Activated naive CD4-positive, alpha-beta T cell treated with Interleukin-2 at 50 U/mL for 16 hours (primary cell): ENCODE data around the gene OLIG3.

ENCODE experiments used
- DNase-seq: peaks from one replicate; pipeline ENCODE4 v3.0.0-alpha.2; 2020

Gene OLIG3

GRCh38 chr6:137495703-137496336 lies 1.6 kb upstream of the OLIG3 start:
- no peak for DNase-seq

DNA sequence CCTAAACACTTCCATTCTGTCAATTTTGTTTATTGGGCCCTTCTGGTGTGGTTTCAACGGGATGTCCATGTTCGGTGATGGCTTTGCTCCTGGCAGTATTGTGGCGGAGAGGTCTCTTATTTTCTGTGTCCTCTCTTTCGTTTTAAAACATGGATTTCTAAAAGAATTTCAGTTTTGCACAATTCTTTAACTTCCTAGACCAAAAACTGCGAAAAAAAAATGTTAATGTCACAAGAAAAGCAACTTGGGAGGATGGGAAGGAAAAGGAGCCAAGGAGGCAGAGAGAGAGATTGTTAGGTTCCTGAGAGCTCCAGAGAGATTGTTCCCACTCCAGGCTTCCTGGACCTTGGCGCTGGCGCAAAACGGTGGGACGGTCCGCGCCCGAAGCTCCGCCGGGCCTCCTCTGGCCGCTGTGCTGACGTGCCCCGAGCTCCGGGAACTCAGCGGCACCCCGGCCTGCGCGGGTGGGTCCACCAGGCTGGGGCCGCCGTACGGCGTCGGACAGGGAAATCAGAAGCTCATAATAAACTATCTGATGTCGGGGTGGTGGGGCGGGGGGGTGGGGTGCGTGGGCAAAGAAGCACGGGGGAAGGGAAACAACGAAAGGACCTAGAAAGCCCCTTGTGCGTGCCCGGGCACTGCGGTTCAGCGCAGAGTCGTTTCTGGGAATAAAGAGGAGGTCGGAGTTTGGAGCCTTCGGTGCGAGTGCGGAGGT lies 951 bp upstream of the OLIG3 start:
- no peak for DNase-seq

GRCh38 chr6:137493218-137494038 lies 766 bp downstream of the OLIG3 start:
- peak; percentile 11 for DNase-seq

DNA sequence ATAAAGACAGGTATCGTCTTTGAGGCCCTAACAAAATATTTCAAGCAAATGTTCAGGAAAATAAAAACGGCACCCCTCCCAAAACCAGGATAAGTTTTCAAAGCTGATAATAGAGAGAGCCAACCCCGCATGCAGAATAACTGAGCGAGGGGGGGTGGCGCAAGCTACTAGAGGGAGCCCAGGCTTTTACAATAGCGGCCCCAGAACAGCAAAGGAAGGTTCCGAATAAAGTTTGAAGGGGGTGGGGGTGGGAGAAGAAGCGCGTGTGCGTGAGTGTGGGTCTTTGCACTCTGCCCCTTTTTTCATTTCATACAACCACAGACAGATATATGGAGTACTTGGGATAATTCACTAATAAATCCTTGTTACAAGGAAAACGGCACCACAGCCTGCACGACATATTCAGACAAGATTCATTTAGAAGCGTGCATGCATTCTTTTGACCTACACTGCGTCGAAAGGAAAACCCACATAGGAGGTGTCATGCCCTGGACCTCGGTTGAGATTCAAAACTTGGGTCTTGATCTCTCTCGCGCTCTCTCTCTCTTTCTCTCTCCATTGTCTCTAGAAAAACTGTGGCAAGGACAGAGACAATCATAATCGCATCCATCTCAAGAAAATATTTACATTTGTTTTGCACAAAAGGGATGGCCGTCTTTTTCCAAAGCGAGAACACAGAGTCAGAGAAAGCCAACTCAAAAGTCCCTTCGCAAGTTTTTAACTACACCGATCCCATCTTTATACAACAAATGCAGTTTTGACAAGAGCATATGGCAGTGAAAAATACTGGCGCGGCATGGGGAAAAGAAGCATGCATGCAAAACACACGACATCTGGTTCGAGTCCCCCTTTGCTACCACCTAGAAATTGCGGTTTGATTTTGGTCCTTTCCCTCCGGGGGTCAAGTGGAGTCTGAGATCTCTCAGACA lies 1.6 kb downstream of the OLIG3 start:
- DNase-seq: no peak

DNA sequence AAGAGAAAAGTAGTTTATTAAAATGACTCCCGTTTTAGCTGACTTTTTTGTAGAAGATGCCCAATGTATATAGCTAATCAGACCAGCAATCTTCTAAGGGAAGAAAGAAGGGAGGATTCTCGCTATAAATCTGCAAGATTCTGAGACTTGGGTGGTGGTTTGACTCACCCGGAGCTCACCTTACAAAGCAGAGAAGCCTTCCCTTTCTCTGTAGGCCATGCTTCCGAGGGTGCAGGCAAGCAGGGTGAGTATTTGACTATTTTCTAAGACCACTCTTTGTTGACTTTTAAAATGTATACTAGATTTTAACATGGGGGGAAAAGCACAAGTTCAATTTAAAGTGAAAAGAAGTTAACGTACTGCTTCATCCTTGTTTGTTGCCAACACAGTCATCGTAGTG lies 2.7 kb downstream of the OLIG3 start:
- no peak for DNase-seq

DNA sequence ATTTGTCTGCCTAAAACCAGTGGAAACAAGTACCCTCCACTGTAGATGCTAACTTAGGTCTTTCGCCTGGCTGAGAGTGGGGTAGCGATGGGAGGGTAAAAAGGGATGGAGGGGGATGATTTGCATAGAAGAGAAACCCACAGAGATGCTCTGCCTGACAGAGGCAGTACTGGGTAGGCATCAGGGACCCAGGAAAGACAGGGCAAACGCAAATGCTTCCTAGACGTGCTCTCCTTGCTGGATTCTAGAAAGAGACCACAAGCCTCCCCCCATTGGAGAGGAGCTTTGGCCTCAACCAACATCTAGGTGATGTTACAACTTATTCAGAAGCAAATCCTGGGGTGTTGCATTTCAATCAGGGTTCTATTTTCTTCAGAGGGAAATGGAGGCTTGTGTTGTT lies 3.2 kb downstream of the OLIG3 start:
- DNase-seq: no peak

GRCh38 chr6:137490006-137490905 lies 3.9 kb downstream of the OLIG3 start:
- DNase-seq: no peak

DNA sequence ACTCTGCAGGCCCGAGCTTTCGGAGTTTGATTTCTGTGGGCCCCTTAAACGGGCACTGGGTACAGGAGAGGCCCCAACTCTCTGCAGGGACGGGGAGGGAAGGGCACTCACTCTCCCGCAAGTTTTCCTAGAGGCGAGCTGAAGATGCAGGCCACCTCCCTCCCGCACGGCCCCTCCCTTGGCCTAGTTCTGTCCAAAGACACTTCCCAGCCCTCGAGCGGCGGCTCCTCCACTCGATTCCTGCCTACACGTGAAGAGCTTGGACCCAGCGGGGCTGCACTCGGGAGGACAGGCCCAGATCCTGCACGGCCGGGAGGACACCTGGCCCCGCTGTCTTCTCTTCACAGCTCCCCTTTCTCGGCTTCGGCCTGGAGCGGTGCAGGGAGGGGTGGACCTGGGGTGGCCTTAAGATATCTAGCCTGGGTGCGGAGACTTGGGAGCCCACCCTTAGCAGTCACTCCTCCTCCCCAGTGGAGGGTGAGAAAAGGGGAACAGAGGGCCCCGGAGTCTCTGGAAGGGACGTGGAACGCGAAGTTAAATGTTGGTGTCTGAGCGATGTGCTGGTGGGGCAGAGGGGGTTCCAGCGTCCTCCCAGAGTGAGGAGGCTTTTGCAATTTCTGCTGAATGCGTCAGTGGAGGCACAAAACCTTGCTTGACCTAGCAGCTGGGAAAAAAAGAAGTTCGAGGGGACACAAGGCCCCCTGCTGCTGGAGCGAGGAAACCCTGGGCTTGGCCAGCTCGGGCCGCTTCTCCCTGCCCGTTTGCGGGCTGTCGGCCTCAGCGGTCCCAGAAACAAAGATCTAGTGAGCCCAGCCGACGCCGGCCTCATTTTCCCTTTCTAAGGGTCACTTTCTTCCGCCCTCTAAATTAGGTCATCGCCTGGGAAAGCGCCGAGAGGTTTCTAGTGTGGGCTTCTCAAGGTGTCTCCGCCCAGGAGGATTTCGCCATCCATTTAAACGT lies 4.9 kb downstream of the OLIG3 start:
- DNase-seq: no peak

GRCh38 chr6:137488150-137489045 lies 5.8 kb downstream of the OLIG3 start:
- peak; percentile 26 for DNase-seq

GRCh38 chr6:137487869-137488149 lies 6.4 kb downstream of the OLIG3 start:
- no peak for DNase-seq

DNA sequence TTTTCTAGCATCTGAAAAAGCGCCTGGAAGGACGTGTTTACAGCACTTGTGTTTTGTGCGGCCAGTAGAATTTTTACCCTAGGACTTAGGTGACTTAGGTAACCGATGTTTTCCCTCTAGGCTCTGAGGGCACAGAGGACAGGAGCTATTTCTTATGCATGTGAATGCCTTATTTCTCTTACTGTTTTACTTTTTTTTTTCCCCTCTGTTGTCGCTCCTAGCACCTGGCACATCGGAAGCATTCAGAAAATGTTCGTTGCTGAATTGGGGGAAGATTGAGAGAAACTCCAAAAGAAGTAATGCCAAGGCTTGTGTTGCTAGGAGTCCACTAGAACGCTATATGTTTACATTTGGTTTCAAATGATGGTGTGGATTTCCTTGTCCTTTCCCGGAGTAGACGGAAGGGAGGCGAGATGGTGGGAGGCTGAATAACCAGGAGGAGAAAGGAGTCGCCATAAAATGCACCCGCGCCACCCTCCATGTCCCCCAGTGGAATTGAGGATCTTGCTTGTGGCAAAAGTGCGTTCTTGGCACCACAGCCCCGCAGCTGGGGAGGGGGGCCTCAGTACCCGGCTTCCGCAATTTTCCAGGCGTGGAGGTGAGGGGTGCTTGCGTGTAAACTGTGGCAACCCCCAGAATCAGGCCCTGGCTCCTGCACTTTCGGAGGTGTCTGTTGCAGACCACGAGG lies 6.9 kb downstream of the OLIG3 start:
- no peak for DNase-seq

- DNase-seq: no peak
Measured at GRCh38 chr6:137486416-137486815, 7.8 kb downstream of the OLIG3 start.

GRCh38 chr6:137480431-137480830 lies 13.8 kb downstream of the OLIG3 start:
- no peak for DNase-seq

- no peak for DNase-seq
Measured at GRCh38 chr6:137475103-137475502, 19.1 kb downstream of the OLIG3 start.

GRCh38 chr6:137473598-137473997 lies 20.6 kb downstream of the OLIG3 start:
- DNase-seq: no peak

DNA sequence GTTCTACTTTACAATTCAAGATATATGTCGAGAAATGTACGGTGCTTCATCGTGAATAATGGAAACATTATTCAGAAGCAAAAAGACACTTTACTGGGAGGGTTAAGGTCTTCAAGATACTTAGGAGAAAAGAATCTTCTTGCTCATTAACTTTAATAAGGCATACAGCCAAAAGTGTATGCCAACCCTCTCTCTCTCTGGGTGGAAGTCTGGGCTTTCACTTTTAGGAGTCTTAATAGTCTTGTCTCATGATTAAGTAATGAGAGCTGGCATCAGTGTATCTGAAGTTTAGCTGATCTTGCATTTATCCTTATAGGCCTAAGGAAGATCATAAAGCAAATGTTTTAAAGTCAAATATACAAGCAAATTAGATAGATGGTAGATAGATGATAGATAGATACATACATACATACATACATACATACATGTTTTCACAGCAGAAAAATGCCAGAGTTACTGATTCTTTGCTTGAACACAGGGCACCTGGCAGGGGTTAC lies 21.5 kb downstream of the OLIG3 start:
- no peak for DNase-seq

DNA sequence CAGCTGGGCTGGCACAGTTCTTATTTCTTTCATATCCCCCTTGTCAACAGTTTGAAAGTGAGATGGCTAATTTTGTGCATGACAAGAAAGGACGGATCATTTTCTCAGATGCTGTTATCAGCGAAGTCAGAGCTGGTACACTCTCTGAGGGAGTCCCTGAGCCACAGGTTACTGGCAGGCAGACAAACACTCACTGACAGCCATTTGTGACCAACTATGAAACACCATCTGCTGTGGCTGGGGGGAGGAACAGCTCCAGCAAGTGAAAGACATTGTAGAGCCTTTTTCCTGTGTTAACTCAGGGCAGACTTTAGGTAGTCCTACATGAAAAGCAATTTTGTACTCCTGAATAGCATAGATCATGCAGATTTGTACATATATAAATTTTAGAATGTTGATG lies 22.2 kb downstream of the OLIG3 start:
- no peak for DNase-seq

DNA sequence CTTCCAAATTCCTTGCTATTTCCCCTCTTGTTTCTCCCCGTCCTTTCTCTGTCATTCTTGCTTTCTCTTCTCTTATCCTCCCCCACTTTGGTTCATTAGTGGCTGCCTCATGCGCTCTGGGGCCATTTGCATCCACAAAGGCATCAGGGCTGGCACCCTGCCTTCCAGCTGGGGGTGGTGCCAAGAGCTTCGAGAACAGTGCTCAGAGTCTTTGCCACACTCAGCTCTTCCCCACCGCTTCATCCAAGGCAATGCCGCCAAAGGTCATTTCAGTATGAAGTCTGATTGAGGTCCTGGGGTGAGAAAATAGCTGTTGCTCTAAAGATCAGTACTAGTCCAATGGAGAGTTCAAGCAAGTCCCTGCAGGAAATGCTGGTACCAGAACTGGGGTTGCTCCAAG lies 22.7 kb downstream of the OLIG3 start:
- DNase-seq: no peak

GRCh38 chr6:137467211-137467610 lies 27.0 kb downstream of the OLIG3 start:
- no peak for DNase-seq
